ENCODE measurements around the gene TCF4. TPM values are rescaled to one million over a fixed set of nuclear protein-coding genes. Genes with fewer than 3 reads are reported as not detected.
A peak's percentile ranks its signal among the peaks of the same experiment; 100 is the strongest.

The TCF4 gene
- total and polyA plus RNA-seq, 7 donors, result 8.6 to 68.9 (median 36.8) TPM

GRCh38 chr18:55321265-55322177 lies 266.5 kb downstream of the TCF4 start:
- Histone ChIP-seq H3K9me3 (no peaks in the 10 kb centered on the region), H3K4me3 (peak overlapping the region; percentile 77), H3K27me3 (ENCODE audit: insufficient read depth in 3 of 3, low read length in 2 of 3) (no peaks in the 10 kb centered on the region), H3K36me3 (ENCODE audit: insufficient read depth in 1 of 2, low read depth in 1 of 2) (no peaks in the 10 kb centered on the region), H3K4me1 (peaks cover 45% of the 10 kb centered on the region), H3K27ac (peak overlapping the region; percentile 89)
- intact Hi-C loops (cut with DNase I), result loop anchor here (2.0 to 10.0 kb wide), 8 partner anchors 44 to 1253 kb away; no protein-coding TSS in a partner anchor
- 0% methylated on average over 31 of the region's 31 CpGs for WGBS, 3 donors
- ATAC-seq (peak; percentile 83 to 90 (median 89)), DNase-seq (peak; percentile 95 to 97)
- no peak for TF ChIP-seq CTCF (IDR thresholded peaks at IDR 0.05)

- WGBS, 3 donors, result 0 to 6% (median 4%) methylated on average over 8 of the region's 8 CpGs
- peak overlapping the region; percentile 89 for H3K27ac ChIP-seq
- H3K36me3 ChIP-seq (ENCODE audit: insufficient read depth in 1 of 2, low read depth in 1 of 2), result no peaks in the 10 kb centered on the region
- H3K4me3 ChIP-seq, result peak overlapping the region; percentile 77
- TF ChIP-seq CTCF (IDR thresholded peaks at IDR 0.05), result no peak
- no peaks in the 10 kb centered on the region for H3K9me3 ChIP-seq
- peaks cover 45% of the 10 kb centered on the region for H3K4me1 ChIP-seq
- DNase-seq, result no peak
- intact Hi-C loops (cut with DNase I), result loop anchor here (2.0 to 10.0 kb wide), 8 partner anchors 43 to 1254 kb away; no protein-coding TSS in a partner anchor
- H3K27me3 ChIP-seq (ENCODE audit: insufficient read depth in 3 of 3, low read length in 2 of 3), result no peaks in the 10 kb centered on the region
- ATAC-seq, result no peak
Observed at GRCh38 chr18:55320424-55321264, 267.3 kb downstream of the TCF4 start.

GRCh38 chr18:55319459-55320193 lies 268.4 kb downstream of the TCF4 start:
- Histone ChIP-seq H3K4me3 (peak overlapping the region; percentile 77), H3K4me1 (peaks cover 53% of the 10 kb centered on the region), H3K9me3 (no peaks in the 10 kb centered on the region), H3K27me3 (ENCODE audit: insufficient read depth in 3 of 3, low read length in 2 of 3) (no peaks in the 10 kb centered on the region), H3K36me3 (ENCODE audit: insufficient read depth in 1 of 2, low read depth in 1 of 2) (no peaks in the 10 kb centered on the region), H3K27ac (peak overlapping the region; percentile 89)
- DNase-seq, result no peak
- ATAC-seq, result no peak
- intact Hi-C loops (cut with DNase I), result loop anchor here (2.0 to 10.0 kb wide), 10 partner anchors 37 to 1255 kb away; partner anchors contain the start of gene TCF4 (in 1 of the 2)
- no peak for TF ChIP-seq CTCF (IDR thresholded peaks at IDR 0.05)
- WGBS, 3 donors, result 5 to 12% (median 6%) methylated on average over 6 of the region's 6 CpGs

GRCh38 chr18:55318951-55319441 lies 269.0 kb downstream of the TCF4 start:
- 10 to 16% (median 12%) methylated on average over 3 of the region's 3 CpGs for WGBS, 3 donors
- Histone ChIP-seq H3K9me3 (no peaks in the 10 kb centered on the region), H3K27me3 (ENCODE audit: insufficient read depth in 3 of 3, low read length in 2 of 3) (no peaks in the 10 kb centered on the region), H3K36me3 (ENCODE audit: insufficient read depth in 1 of 2, low read depth in 1 of 2) (no peaks in the 10 kb centered on the region), H3K27ac (peak overlapping the region; percentile 89), H3K4me1 (peaks cover 55% of the 10 kb centered on the region), H3K4me3 (peak overlapping the region; percentile 77)
- no peak for ATAC-seq
- DNase-seq, result no peak
- intact Hi-C loops (cut with DNase I), result loop anchor here (5.0 kb wide), 2 partner anchors 37 to 268 kb away; partner anchors contain the start of gene TCF4 (in 1 of the 2)
- TF ChIP-seq CTCF (IDR thresholded peaks at IDR 0.05), result no peak

Data from psoas muscle (tissue), 8 donors.